ENCODE results near the gene RPL32.
"Not testable (repeated sequence)": the region's sequence is repeated elsewhere in the genome, so short reads cannot be mapped to it uniquely, and the experiment has no call there.

The RPL32 gene

GRCh38 chr3:12853847-12854246 lies 12.5 kb upstream of the RPL32 start:
- H3K36me3 Mint-ChIP-seq; H3K27ac Mint-ChIP-seq; H3K27me3 Mint-ChIP-seq; DNase-seq (ENCODE audit: low spot score in 2 of 2); ATAC-seq (ENCODE audit: low read depth); H3K4me3 Mint-ChIP-seq; H3K4me1 Mint-ChIP-seq; H3K9me3 Mint-ChIP-seq: not testable (repeated sequence)

GRCh38 chr3:12852201-12852600 lies 10.8 kb upstream of the RPL32 start:
- Mint-ChIP-seq H3K27ac (no peak overlapping the region), H3K4me1 (peaks cover 2% of the 10 kb centered on the region), H3K27me3 (peaks cover 8% of the 10 kb centered on the region), H3K9me3 (no peaks in the 10 kb centered on the region), H3K4me3 (no peak overlapping the region), H3K36me3 (no peaks in the 10 kb centered on the region)
- no peak for DNase-seq (ENCODE audit: low spot score in 2 of 2)
- ATAC-seq (ENCODE audit: low read depth): no peak

DNA sequence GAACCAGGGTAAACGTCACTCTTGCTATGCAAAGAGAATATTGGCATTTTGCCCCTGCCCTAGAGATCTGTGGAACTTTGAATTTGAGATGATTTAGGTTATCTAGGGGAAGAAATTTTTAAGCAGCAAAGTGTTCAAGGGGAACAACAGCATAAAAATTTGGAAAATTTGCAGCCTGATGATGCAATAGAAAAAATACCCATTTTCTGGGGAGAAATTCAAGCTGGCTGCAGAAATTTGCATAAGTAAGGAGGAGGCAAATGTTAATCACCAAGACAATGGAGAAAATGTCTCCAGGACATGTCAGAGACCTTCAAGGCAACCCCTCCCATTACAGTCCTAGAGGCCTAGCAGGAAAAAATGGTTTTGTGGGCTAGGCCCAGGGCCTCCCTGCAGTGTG lies 4.4 kb upstream of the RPL32 start:
- no peaks in the 10 kb centered on the region for H3K36me3 Mint-ChIP-seq
- no peak for ATAC-seq (ENCODE audit: low read depth)
- H3K4me1 Mint-ChIP-seq: peaks cover 6% of the 10 kb centered on the region
- no peak overlapping the region for H3K4me3 Mint-ChIP-seq
- no peaks in the 10 kb centered on the region for H3K9me3 Mint-ChIP-seq
- no peaks in the 10 kb centered on the region for H3K27me3 Mint-ChIP-seq
- DNase-seq (ENCODE audit: low spot score in 2 of 2): no peak
- H3K27ac Mint-ChIP-seq: no peak overlapping the region

DNA sequence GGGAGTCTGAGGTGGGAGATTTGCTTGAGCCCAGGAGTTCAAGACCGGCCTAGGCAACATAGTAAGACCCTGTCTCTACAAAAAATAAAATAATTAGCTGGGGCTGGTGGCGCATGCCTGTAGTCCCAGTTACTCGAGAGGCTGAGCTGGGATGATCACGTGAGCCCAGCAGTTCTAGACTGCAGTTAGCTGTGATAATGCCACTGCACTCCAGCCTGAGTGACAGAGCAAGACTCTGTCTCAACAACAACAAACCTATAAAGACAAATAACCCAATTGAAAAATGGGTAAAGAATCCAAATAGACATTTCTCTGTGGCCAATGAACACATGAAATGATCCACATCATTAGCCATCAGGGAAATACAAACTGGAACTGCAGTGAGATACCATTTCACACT lies 1.1 kb upstream of the RPL32 start:
- ATAC-seq (ENCODE audit: low read depth) (no peak), DNase-seq (ENCODE audit: low spot score in 2 of 2) (no peak)
- Mint-ChIP-seq H3K27ac (peak overlapping the region; percentile 99), H3K27me3 (no peaks in the 10 kb centered on the region), H3K36me3 (peaks cover 12% of the 10 kb centered on the region), H3K4me3 (no peak overlapping the region), H3K9me3 (no peaks in the 10 kb centered on the region), H3K4me1 (peaks cover 31% of the 10 kb centered on the region)

DNA sequence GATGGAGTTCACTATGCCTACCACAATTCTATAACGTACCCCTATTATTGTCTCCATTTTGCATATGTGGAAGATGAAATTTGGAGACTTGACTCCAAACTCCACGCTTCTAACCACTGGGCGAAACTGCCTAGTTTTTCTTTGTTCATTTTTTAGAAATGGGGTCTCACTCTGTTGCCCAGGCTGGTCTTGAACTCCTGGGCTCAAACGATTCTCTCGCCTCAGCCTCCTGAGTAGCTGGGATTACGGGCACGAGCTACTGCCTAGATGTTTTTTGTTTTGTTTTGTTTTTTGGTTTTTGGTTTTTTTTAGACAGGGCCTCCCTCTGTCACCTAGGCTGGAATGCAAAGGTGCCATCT lies 584 bp upstream of the RPL32 start:
- no peak for ATAC-seq (ENCODE audit: low read depth)
- Mint-ChIP-seq H3K27me3 (no peaks in the 10 kb centered on the region), H3K4me3 (peak overlapping the region; percentile 95), H3K36me3 (peaks cover 13% of the 10 kb centered on the region), H3K9me3 (no peaks in the 10 kb centered on the region), H3K27ac (peak overlapping the region; percentile 99), H3K4me1 (peaks cover 35% of the 10 kb centered on the region)
- no peak for DNase-seq (ENCODE audit: low spot score in 2 of 2)

GRCh38 chr3:12840591-12841148 lies 695 bp downstream of the RPL32 start:
- peak in 1 of 2 donors; percentile 38 for DNase-seq (ENCODE audit: low spot score in 2 of 2)
- H3K9me3 Mint-ChIP-seq: no peaks in the 10 kb centered on the region
- peak; percentile 48 for ATAC-seq (ENCODE audit: low read depth)
- peaks cover 17% of the 10 kb centered on the region for H3K36me3 Mint-ChIP-seq
- peaks cover 35% of the 10 kb centered on the region for H3K4me1 Mint-ChIP-seq
- no peaks in the 10 kb centered on the region for H3K27me3 Mint-ChIP-seq
- H3K27ac Mint-ChIP-seq: peak overlapping the region; percentile 99
- H3K4me3 Mint-ChIP-seq: peak overlapping the region; percentile 95

- peaks cover 35% of the 10 kb centered on the region for H3K4me1 Mint-ChIP-seq
- ATAC-seq (ENCODE audit: low read depth); DNase-seq (ENCODE audit: low spot score in 2 of 2); H3K27me3 Mint-ChIP-seq; H3K9me3 Mint-ChIP-seq: not testable (repeated sequence)
- H3K4me3 Mint-ChIP-seq: peak overlapping the region; percentile 95
- H3K27ac Mint-ChIP-seq: peak overlapping the region; percentile 99
- peaks cover 17% of the 10 kb centered on the region for H3K36me3 Mint-ChIP-seq
These were observed 1.2 kb downstream of the RPL32 start for GRCh38 chr3:12840148-12840547.

DNA sequence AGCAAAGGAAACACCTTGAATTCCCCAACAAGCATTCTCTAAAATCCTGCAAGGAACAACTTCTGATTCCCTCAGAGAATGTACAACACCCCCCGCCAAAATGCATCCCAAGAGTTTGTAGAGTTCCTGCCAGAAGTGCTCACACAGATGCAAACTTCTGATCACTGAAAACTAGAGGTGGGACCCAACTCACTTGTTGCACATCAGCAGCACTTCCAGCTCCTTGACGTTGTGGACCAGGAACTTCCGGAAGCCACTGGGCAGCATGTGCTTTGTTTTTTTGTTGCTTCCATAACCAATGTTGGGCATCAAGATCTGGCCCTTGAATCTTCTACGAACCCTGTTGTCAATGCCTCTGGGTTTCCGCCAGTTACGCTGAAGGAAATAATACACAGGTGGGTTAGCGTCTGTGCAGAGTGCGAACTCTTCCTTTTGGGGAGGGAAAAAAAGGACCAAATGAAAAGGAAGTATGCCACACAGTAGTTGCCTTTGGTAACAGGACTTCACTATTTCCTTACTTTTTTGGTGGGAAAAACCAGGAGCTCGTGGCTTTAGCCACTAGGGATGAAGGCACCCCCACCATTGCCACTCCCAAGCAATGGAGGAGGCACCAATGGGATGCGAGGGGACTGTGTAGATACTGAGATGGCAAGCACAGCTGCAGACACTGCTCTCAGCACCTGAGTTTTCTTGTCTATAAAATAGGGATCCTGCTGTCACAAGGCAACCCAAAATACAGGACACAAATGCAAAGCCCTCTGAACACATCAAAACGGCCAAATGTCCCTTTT lies 2.0 kb downstream of the RPL32 start:
- peak overlapping the region; percentile 99 for H3K27ac Mint-ChIP-seq
- H3K9me3 Mint-ChIP-seq: no peaks in the 10 kb centered on the region
- peaks cover 20% of the 10 kb centered on the region for H3K36me3 Mint-ChIP-seq
- peaks cover 35% of the 10 kb centered on the region for H3K4me1 Mint-ChIP-seq
- DNase-seq (ENCODE audit: low spot score in 2 of 2) (no peak), ATAC-seq (ENCODE audit: low read depth) (no peak)
- H3K27me3 Mint-ChIP-seq: no peaks in the 10 kb centered on the region
- peak overlapping the region; percentile 95 for H3K4me3 Mint-ChIP-seq

DNA sequence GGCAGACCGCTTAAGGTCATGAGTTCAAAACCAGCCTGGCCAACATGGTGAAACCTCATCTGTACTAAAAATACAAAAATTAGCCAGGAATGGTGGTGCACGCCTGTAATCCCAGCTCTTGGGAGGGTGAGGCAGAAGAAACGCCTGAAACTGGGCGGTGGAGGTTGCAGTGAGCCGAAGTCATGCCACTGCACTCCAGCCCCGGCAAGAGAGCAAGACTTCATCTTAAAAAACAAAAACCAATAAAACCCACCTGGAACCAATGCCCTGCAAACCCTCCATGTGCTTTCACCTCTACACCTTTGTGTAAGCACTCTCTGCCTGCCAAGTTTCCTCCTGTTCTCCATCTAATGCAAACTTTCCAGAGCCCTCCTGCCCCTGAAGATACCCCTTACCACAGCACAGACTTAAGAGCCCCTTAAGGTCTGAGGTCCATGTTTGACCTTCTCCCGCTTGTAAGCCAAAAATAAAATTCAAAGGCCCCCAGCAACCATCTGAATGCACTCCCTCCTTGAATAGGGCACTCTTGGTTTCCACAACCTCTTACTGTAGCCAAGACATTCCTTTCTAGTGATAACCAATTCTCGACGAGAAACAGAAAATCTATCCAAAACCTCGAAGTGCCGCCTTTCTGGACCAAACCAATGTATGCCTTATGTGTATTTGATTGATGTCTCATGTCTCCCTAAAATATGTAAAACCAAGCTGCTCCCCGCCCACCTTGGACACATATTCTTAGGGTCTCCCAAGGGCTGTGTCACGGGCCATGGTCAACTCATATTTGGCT lies 3.0 kb downstream of the RPL32 start:
- no peaks in the 10 kb centered on the region for H3K9me3 Mint-ChIP-seq
- no peak overlapping the region for H3K4me3 Mint-ChIP-seq
- H3K36me3 Mint-ChIP-seq: peaks cover 20% of the 10 kb centered on the region
- H3K27me3 Mint-ChIP-seq: no peaks in the 10 kb centered on the region
- no peak for ATAC-seq (ENCODE audit: low read depth)
- no peak for DNase-seq (ENCODE audit: low spot score in 2 of 2)
- peak overlapping the region; percentile 99 for H3K27ac Mint-ChIP-seq
- H3K4me1 Mint-ChIP-seq: peaks cover 38% of the 10 kb centered on the region

DNA sequence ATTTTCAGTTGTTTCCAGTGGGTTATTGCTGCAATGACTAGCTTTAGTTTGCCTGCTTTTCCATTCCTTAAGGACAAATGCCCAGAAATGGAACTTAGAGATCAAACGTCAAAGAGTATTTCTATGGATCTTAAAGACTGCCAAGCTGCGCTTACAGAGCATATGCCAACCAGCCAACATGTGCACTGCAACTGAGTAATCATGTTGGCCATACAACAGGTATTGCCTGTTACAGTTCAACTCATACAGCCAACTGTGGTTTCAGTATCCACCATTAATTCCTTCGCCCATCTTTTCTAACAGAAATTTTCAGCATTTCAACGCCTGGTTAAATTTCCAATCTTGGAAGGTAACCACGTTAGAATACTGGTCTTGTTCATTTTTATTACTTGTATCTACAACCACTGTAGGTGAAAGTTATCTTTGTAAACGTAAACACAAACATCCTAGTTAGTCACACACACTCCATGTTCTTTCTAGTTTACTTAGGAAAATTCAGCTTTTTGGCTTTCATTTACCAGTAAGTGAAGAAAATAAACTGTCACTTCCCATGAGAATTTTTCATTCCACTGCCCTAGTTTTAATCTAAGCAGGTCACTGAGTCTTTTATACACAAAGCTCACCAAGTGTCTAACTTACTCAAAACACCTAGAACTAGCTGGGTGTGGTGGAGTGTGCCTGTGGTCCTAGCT lies 3.9 kb downstream of the RPL32 start:
- ATAC-seq (ENCODE audit: low read depth): no peak
- peaks cover 38% of the 10 kb centered on the region for H3K4me1 Mint-ChIP-seq
- H3K4me3 Mint-ChIP-seq: no peak overlapping the region
- peaks cover 25% of the 10 kb centered on the region for H3K36me3 Mint-ChIP-seq
- no peaks in the 10 kb centered on the region for H3K9me3 Mint-ChIP-seq
- no peak overlapping the region for H3K27ac Mint-ChIP-seq
- no peak for DNase-seq (ENCODE audit: low spot score in 2 of 2)
- no peaks in the 10 kb centered on the region for H3K27me3 Mint-ChIP-seq

DNA sequence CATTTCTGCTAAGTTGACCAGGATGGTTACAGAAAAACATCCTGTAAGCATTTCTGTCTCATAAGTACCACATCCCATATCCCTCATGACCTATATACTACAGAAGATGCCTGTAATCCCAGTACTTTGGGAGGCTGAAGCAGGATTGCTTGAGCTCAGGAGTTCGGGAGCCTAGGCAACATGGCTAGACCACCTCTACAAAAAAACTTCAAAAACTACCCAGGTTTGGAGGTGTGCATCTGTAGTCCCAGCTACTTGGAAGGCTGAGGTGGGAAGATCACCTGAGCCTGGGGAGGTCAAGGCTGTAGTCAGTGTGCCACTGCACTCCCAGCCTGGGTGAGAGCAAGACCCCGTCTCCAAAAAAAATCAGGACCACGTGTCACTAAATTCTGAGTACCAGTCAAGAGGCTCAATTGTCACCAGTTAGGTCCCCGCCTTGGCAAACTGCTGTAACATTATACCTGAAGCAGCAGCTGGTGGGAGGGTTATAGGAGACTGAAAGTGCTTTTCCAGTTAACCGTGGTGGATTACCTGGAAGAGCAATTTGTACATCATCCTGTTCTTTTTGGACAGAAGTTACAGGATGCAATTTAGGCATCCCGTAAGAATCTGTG lies 6.2 kb downstream of the RPL32 start:
- no peak for ATAC-seq (ENCODE audit: low read depth)

GRCh38 chr3:12833222-12834161 lies 7.9 kb downstream of the RPL32 start:
- DNase-seq (ENCODE audit: low spot score in 2 of 2): no peak
- Mint-ChIP-seq H3K4me3 (no peak overlapping the region), H3K27me3 (no peaks in the 10 kb centered on the region), H3K4me1 (peaks cover 10% of the 10 kb centered on the region), H3K9me3 (no peaks in the 10 kb centered on the region), H3K27ac (peak overlapping the region; percentile 71), H3K36me3 (peaks cover 22% of the 10 kb centered on the region)
- no peak for ATAC-seq (ENCODE audit: low read depth)

More for the DNA sequence above, 6.2 kb downstream of the RPL32 start:
- H3K27ac Mint-ChIP-seq: no peak overlapping the region
- H3K9me3 Mint-ChIP-seq: no peaks in the 10 kb centered on the region
- no peak for DNase-seq (ENCODE audit: low spot score in 2 of 2)
- peaks cover 26% of the 10 kb centered on the region for H3K4me1 Mint-ChIP-seq
- no peak overlapping the region for H3K4me3 Mint-ChIP-seq
- peaks cover 23% of the 10 kb centered on the region for H3K36me3 Mint-ChIP-seq
- no peaks in the 10 kb centered on the region for H3K27me3 Mint-ChIP-seq
